GM12891 (cell line): ENCODE measurements around the gene KLHL13.

Experiments used
- PAX5 ChIP-seq: IDR thresholded peaks from 2 replicates; pipeline ENCODE4 v1.6.1; 2011; ENCODE audit warnings: low read length, moderate library complexity, mild to moderate bottlenecking; ENCODE audit not compliant: insufficient read depth, severe bottlenecking
- POLR2A ChIP-seq: IDR thresholded peaks from 2 replicates; pipeline ENCODE4 v1.6.1; 2011; ENCODE audit warnings: low read depth, low read length, control low read depth
- POLR2AphosphoS5 ChIP-seq: IDR thresholded peaks from 2 replicates; pipeline ENCODE4 v1.6.1; 2011; ENCODE audit warnings: low read depth, low read length, control low read depth
- SPI1 ChIP-seq: IDR thresholded peaks from 2 replicates; pipeline ENCODE4 v1.6.1; 2011; ENCODE audit warnings: low read depth, low read length, control low read depth
- TAF1 ChIP-seq: IDR thresholded peaks from 2 replicates; pipeline ENCODE4 v1.6.1; 2011; ENCODE audit warnings: low read depth, low read length, control low read depth

DNA sequence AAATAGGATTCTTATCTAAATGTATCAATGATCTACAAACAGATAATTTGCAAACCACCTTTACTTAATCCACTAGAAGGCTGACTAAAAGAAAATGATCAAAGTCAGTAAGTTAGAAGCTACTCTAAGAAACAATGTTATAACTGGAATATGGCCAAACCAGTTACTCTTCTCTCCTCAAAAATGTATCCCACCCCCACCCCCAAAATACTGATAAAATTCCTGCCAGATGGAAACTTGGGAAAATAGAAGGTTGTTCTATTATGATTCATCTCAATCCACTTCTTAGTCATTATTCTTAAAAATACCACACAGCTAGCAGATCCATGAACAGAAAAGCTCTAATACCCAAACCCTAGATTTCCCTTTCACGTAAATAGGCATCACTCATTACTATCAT, 206.4 kb downstream of the KLHL13 start:
- TF ChIP-seq PAX5: no peak
- TF ChIP-seq TAF1: no peak
- no peak for TF ChIP-seq POLR2A
- no peak for TF ChIP-seq POLR2AphosphoS5
- no peak for TF ChIP-seq SPI1
